Neural progenitor cell (in vitro differentiated cells): Measurements from ENCODE around the gene NPY2R. TPM values are rescaled to one million over a fixed set of nuclear protein-coding genes. Genes with fewer than 3 reads are reported as not detected.

Source experiments
- DNase-seq: peaks from one replicate; pipeline ENCODE4 v3.0.0-alpha.2; 2016; ENCODE audit warnings: low spot score
- H2AFZ ChIP-seq: fragments of 200-600 bp; sonication (generic); replicated peaks from 2 replicates; pipeline ENCODE4 v1.6.1; 2016; ENCODE audit warnings: antibody characterized with exemption
- H3F3A ChIP-seq: fragments of 200-600 bp; sonication (generic); 2 replicates; pipeline ENCODE4 v1.6.1; 2016; ENCODE audit warnings: antibody characterized with exemption, low read depth
- H3K27ac ChIP-seq: fragments of 200-600 bp; sonication (generic); 2 replicates; pipeline ENCODE4 v1.5.1; 2016; ENCODE audit warnings: mild to moderate bottlenecking
- H3K27me3 ChIP-seq: fragments of 200-600 bp; sonication (generic); 2 replicates; pipeline ENCODE4 v1.6.1; 2016; ENCODE audit warnings: mild to moderate bottlenecking, moderate library complexity
- H3K36me3 ChIP-seq: fragments of 200-600 bp; sonication (generic); 2 replicates; pipeline ENCODE4 v1.5.1; 2016
- H3K4me1 ChIP-seq: fragments of 200-600 bp; sonication (generic); 2 replicates; pipeline ENCODE4 v1.6.1; 2016; ENCODE audit warnings: mixed run types
- H3K4me2 ChIP-seq: fragments of 200-600 bp; sonication (generic); 2 replicates; pipeline ENCODE4 v1.6.1; 2016
- H3K4me3 ChIP-seq: fragments of 200-600 bp; sonication (generic); 2 replicates; pipeline ENCODE4 v1.5.1; 2016
- H3K79me2 ChIP-seq: fragments of 200-600 bp; sonication (generic); 2 replicates; pipeline ENCODE4 v1.6.1; 2016; ENCODE audit warnings: low read depth
- H3K9ac ChIP-seq: fragments of 200-600 bp; sonication (generic); 2 replicates; pipeline ENCODE4 v1.6.1; 2016
- H3K9me3 ChIP-seq: fragments of 200-600 bp; sonication (generic); 2 replicates; pipeline ENCODE4 v1.5.1; 2016; ENCODE audit warnings: low read depth
- H4K20me1 ChIP-seq: fragments of 200-600 bp; sonication (generic); 2 replicates; pipeline ENCODE4 v1.6.1; 2016; ENCODE audit warnings: low read depth
- H3K27ac Mint-ChIP-seq: 3 replicates; pipeline ENCODE4 v1.8.0; 2021; ENCODE audit warnings: mixed read lengths
- H3K27me3 Mint-ChIP-seq: 2 replicates; pipeline ENCODE4 v1.8.0; 2022; ENCODE audit warnings: low read depth, mild to moderate bottlenecking, inconsistent platforms, moderate library complexity, mixed read lengths; ENCODE audit not compliant: insufficient read depth
- H3K36me3 Mint-ChIP-seq: 3 replicates; pipeline ENCODE4 v1.8.0; 2021; ENCODE audit warnings: mixed read lengths
- H3K4me1 Mint-ChIP-seq: 3 replicates; pipeline ENCODE4 v1.8.0; 2021; ENCODE audit warnings: mixed read lengths
- H3K4me3 Mint-ChIP-seq: 3 replicates; pipeline ENCODE4 v1.8.0; 2021; ENCODE audit warnings: mild to moderate bottlenecking, moderate library complexity, mixed read lengths
- H3K9me3 Mint-ChIP-seq: 3 replicates; pipeline ENCODE4 v1.8.0; 2020; ENCODE audit warnings: mixed read lengths
- EZH2 ChIP-seq: fragments of 200-600 bp; sonication (generic); IDR thresholded peaks from 2 replicates; pipeline ENCODE4 v1.6.1; 2017; ENCODE audit warnings: antibody characterized with exemption, mild to moderate bottlenecking, moderate library complexity
- EZH2phosphoT487 ChIP-seq: fragments of 200-600 bp; sonication (generic); IDR thresholded peaks from 2 replicates; pipeline ENCODE4 v1.6.1; 2017; ENCODE audit warnings: antibody characterized with exemption
- total RNA-seq: library from RNA; depleted of rRNA; stranded (reverse); fragments of >200 nt; gene quantifications from 2 replicates; pipeline ENCODE4 v1.2.3, GENCODE V29; 2015; ENCODE audit warnings: low replicate concordance
- TF ChIP-seq, protein P1 (sequence below): fragments of 200-600 bp; sonication (generic); IDR thresholded peaks from 2 replicates; pipeline ENCODE4 v1.5.1; 2017; ENCODE audit warnings: antibody characterized with exemption, mild to moderate bottlenecking

Gene NPY2R, protein sequence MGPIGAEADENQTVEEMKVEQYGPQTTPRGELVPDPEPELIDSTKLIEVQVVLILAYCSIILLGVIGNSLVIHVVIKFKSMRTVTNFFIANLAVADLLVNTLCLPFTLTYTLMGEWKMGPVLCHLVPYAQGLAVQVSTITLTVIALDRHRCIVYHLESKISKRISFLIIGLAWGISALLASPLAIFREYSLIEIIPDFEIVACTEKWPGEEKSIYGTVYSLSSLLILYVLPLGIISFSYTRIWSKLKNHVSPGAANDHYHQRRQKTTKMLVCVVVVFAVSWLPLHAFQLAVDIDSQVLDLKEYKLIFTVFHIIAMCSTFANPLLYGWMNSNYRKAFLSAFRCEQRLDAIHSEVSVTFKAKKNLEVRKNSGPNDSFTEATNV
- 6.1 and 8.5 TPM in 2 replicates for total RNA-seq

DNA sequence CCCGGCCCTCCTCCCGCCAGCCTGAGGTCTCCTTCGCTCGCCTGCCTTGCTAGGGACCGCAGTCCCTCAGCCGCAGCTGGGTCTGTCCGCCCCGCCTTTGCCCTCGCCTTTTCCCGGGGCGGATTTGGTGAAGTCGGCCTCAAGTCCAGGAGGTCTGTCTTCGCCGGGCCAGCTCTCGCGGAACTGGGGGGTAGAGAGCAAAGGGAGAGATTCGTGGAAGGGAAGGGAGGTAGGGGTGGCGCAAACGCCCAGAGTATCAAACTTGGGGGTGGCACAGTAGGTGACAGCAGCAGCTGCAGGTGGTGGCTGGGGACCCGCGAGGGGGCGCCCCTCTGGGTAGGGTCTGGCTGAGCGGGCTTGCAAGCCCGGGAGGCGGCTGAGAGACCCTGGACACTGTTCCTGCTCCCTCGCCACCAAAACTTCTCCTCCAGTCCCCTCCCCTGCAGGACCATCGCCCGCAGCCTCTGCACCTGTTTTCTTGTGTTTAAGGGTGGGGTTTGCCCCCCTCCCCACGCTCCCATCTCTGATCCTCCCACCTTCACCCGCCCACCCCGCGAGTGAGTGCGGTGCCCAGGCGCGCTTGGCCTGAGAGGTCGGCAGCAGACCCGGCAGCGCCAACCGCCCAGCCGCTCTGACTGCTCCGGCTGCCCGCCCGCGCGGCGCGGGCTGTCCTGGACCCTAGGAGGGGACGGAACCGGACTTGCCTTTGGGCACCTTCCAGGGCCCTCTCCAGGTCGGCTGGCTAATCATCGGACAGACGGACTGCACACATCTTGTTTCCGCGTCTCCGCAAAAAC lies at the start of gene NPY2R:
TSS of gene NPY2R (plus strand) at position 379 of the 797 bp plus-strand sequence. CDS start 5,304 bp downstream, outside the sequence.
- Mint-ChIP-seq H3K27me3 (peaks cover 24% of the 10 kb centered on the region), H3K27ac (no peak within 1 kb of the TSS), H3K9me3 (no peaks in the 10 kb centered on the region), H3K4me1 (peaks cover 5% of the 10 kb centered on the region), H3K36me3 (no peaks in the 10 kb centered on the region), H3K4me3 (peak within 1 kb of the TSS; percentile 83)
- Histone ChIP-seq H3K36me3 (no peaks in the 10 kb centered on the region), H3K4me2 (peak within 1 kb of the TSS; percentile 89), H3F3A (no peaks in the 10 kb centered on the region), H3K9me3 (no peaks in the 10 kb centered on the region), H3K4me1 (peaks cover 28% of the 10 kb centered on the region), H3K79me2 (no peaks in the 10 kb centered on the region), H3K27me3 (peaks cover 45% of the 10 kb centered on the region), H2AFZ (peak within 1 kb of the TSS; percentile 98), H4K20me1 (no peaks in the 10 kb centered on the region), H3K27ac (no peak within 1 kb of the TSS), H3K4me3 (peak within 1 kb of the TSS; percentile 73), H3K9ac (no peak within 1 kb of the TSS)
- peak; percentile 79 for DNase-seq
- TF ChIP-seq EZH2 (peak; percentile 20), EZH2phosphoT487 (no peak)
- TF ChIP-seq, protein P1, sequence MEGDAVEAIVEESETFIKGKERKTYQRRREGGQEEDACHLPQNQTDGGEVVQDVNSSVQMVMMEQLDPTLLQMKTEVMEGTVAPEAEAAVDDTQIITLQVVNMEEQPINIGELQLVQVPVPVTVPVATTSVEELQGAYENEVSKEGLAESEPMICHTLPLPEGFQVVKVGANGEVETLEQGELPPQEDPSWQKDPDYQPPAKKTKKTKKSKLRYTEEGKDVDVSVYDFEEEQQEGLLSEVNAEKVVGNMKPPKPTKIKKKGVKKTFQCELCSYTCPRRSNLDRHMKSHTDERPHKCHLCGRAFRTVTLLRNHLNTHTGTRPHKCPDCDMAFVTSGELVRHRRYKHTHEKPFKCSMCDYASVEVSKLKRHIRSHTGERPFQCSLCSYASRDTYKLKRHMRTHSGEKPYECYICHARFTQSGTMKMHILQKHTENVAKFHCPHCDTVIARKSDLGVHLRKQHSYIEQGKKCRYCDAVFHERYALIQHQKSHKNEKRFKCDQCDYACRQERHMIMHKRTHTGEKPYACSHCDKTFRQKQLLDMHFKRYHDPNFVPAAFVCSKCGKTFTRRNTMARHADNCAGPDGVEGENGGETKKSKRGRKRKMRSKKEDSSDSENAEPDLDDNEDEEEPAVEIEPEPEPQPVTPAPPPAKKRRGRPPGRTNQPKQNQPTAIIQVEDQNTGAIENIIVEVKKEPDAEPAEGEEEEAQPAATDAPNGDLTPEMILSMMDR = peak; percentile 76

DNA sequence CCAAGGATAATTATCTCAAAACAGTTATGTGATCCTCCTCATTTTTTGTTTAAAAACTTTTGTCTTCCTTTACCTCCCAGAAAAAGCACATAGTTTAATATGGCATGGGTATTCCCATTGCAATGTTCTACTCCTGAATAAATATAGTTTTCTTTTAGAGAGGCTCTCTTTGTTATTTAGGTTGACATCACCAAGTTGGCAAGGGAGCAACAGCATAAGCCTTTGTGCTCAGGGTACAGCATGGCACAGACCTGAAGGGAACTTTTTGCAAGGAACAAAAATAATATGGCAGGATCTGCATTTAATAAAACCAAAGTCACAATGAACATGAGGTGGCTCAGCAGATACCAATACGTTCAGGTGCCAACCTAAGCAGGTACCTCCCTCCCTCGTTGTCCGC lies 47.1 kb upstream of the NPY2R start:
- Mint-ChIP-seq H3K27me3 (peaks cover 2% of the 10 kb centered on the region), H3K9me3 (no peaks in the 10 kb centered on the region), H3K36me3 (no peaks in the 10 kb centered on the region), H3K4me3 (no peak overlapping the region), H3K27ac (no peak overlapping the region), H3K4me1 (peaks cover 9% of the 10 kb centered on the region)
- Histone ChIP-seq H3K27ac (no peak overlapping the region), H3K4me2 (no peak overlapping the region), H3K79me2 (no peaks in the 10 kb centered on the region), H3K9me3 (no peaks in the 10 kb centered on the region), H4K20me1 (no peaks in the 10 kb centered on the region), H3F3A (no peaks in the 10 kb centered on the region), H3K36me3 (no peaks in the 10 kb centered on the region), H3K4me1 (peaks cover 4% of the 10 kb centered on the region), H2AFZ (no peak overlapping the region), H3K9ac (no peak overlapping the region), H3K27me3 (no peaks in the 10 kb centered on the region), H3K4me3 (no peak overlapping the region)
- no peak for DNase-seq
- no peak for TF ChIP-seq EZH2phosphoT487
- no peak for TF ChIP-seq EZH2
- TF ChIP-seq, protein P1 = no peak

DNA sequence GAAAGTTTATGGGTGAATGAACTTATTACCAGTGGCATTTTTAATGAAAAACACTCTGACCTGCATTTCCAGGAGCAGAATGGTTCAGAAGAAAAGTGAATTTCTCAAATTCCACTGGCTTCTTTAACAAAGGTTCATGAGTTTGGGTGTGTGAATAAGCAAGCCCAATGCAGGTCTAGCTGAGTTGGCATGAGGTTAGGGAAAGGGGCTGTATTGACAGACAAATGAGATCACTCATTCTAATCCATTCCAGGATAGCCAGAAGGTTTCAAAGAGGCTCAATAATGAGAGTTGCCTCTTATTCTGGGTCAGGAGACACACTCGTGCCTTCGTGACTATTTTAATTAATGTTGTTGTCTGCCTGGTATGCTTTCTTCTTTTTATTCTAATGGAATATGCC lies 43.7 kb upstream of the NPY2R start:
- Histone ChIP-seq H3K79me2 (no peaks in the 10 kb centered on the region), H3F3A (no peaks in the 10 kb centered on the region), H3K4me1 (peaks cover 4% of the 10 kb centered on the region), H3K9ac (no peak overlapping the region), H3K27me3 (no peaks in the 10 kb centered on the region), H3K4me2 (no peak overlapping the region), H3K27ac (no peak overlapping the region), H3K9me3 (no peaks in the 10 kb centered on the region), H4K20me1 (no peaks in the 10 kb centered on the region), H3K4me3 (no peak overlapping the region), H2AFZ (no peak overlapping the region), H3K36me3 (no peaks in the 10 kb centered on the region)
- no peaks in the 10 kb centered on the region for H3K9me3 Mint-ChIP-seq
- peak; percentile 24 for DNase-seq
- peaks cover 9% of the 10 kb centered on the region for H3K4me1 Mint-ChIP-seq
- peaks cover 2% of the 10 kb centered on the region for H3K27me3 Mint-ChIP-seq
- H3K36me3 Mint-ChIP-seq = no peaks in the 10 kb centered on the region
- H3K4me3 Mint-ChIP-seq = no peak overlapping the region
- no peak overlapping the region for H3K27ac Mint-ChIP-seq
- TF ChIP-seq, protein P1 = no peak
- TF ChIP-seq EZH2 (no peak), EZH2phosphoT487 (no peak)
